CD14-positive monocyte (primary cell): ENCODE measurements around the gene CCNB2. TPM values are rescaled to one million over a fixed set of nuclear protein-coding genes. Genes with fewer than 3 reads are reported as not detected.

Experiments used
- DNase-seq, 3 donors: peaks; one replicate each; pipeline ENCODE4 v3.0.0-alpha.2; 2011 to 2022
- H2AFZ ChIP-seq: 2 replicates; pipeline ENCODE4 v1.6.0; 2012; ENCODE audit warnings: mild to moderate bottlenecking, low read depth, low read length, inconsistent platforms; ENCODE audit not compliant: insufficient read depth, poor library complexity, severe bottlenecking
- H3K27ac ChIP-seq, 2 donors: 1 replicate in 1 of 2; 2 replicates in 1 of 2; pipeline ENCODE4 v1.5.1; 2012 to 2013; ENCODE audit warnings: low read length in 2 of 2, control low read depth in 1 of 2, inconsistent platforms in 1 of 2, low read depth in 1 of 2, mild to moderate bottlenecking in 1 of 2
- H3K27me3 ChIP-seq, 2 donors: one replicate each; pipeline versions ENCODE4 v1.6.0 to v1.6.1; 2011 to 2013; ENCODE audit warnings: low read length in 2 of 2; ENCODE audit not compliant: control insufficient read depth in 2 of 2, insufficient read depth in 2 of 2
- H3K36me3 ChIP-seq, 2 donors: replicated peaks in 1 of 2; 1 replicate in 1 of 2; 2 replicates in 1 of 2; pipeline versions ENCODE4 v1.5.1 to v1.6.1; 2012 to 2013; ENCODE audit warnings: low read length in 2 of 2, control low read depth in 1 of 2, inconsistent platforms in 1 of 2, mild to moderate bottlenecking in 1 of 2; ENCODE audit not compliant: insufficient read depth in 2 of 2, control insufficient read depth in 1 of 2
- H3K4me1 ChIP-seq, 2 donors: 1 replicate in 1 of 2; 2 replicates in 1 of 2; pipeline versions ENCODE4 v1.5.1 to v1.6.1; 2012 to 2013; ENCODE audit warnings: low read length in 2 of 2, control low read depth in 1 of 2, inconsistent platforms in 1 of 2, mild to moderate bottlenecking in 1 of 2, moderate library complexity in 1 of 2; ENCODE audit not compliant: insufficient read depth in 2 of 2, control insufficient read depth in 1 of 2
- H3K4me2 ChIP-seq: replicated peaks from 2 replicates; pipeline ENCODE3; 2012; ENCODE audit warnings: low read length, moderate library complexity, mild to moderate bottlenecking; ENCODE audit not compliant: poor library complexity, severe bottlenecking; ENCODE audit errors: extremely low read depth
- H3K4me3 ChIP-seq, 3 experiments: fragments of 200-600 bp in 1 of 3; sonication (generic) in 1 of 3; replicated peaks in 1 of 3; 1 replicate in 2 of 3; 2 replicates in 1 of 3; pipeline ENCODE4 v1.5.1; 2011 to 2013; ENCODE audit warnings: low read length in 3 of 3, mild to moderate bottlenecking in 3 of 3, control low read depth in 2 of 3, low read depth in 2 of 3, inconsistent platforms in 1 of 3, moderate library complexity in 1 of 3
- H3K79me2 ChIP-seq: 2 replicates; pipeline ENCODE4 v1.6.0; 2012; ENCODE audit warnings: mild to moderate bottlenecking, control low read depth, inconsistent platforms, low read length, moderate library complexity; ENCODE audit not compliant: insufficient read depth
- H3K9ac ChIP-seq: 2 replicates; pipeline ENCODE4 v1.6.0; 2017; ENCODE audit warnings: low read length, mild to moderate bottlenecking; ENCODE audit not compliant: insufficient read depth, poor library complexity, severe bottlenecking
- H3K9me3 ChIP-seq, 2 donors: replicated peaks in 1 of 2; 1 replicate in 1 of 2; 2 replicates in 1 of 2; pipeline versions ENCODE4 v1.5.1 to v1.6.1; 2012 to 2013; ENCODE audit warnings: low read length in 2 of 2, control low read depth in 1 of 2; ENCODE audit not compliant: control insufficient read depth in 1 of 2, insufficient read depth in 1 of 2
- H4K20me1 ChIP-seq: 2 replicates; pipeline ENCODE4 v1.6.0; 2012; ENCODE audit warnings: mild to moderate bottlenecking, low read length, control low read depth, moderate library complexity; ENCODE audit not compliant: insufficient read depth
- H3K27ac Mint-ChIP-seq, 7 donors: one replicate each; pipeline ENCODE4 v1.8.0; 2020; ENCODE audit warnings: mild to moderate bottlenecking in 7 of 7, mixed read lengths in 7 of 7, moderate library complexity in 6 of 7, inconsistent platforms in 2 of 7
- H3K27me3 Mint-ChIP-seq, 3 donors: one replicate each; pipeline ENCODE4 v1.8.0; 2021 to 2022; ENCODE audit warnings: low read depth in 3 of 3, mild to moderate bottlenecking in 3 of 3, mixed read lengths in 3 of 3, moderate library complexity in 3 of 3, inconsistent platforms in 1 of 3
- H3K36me3 Mint-ChIP-seq, 2 donors: one replicate each; pipeline ENCODE4 v1.8.0; 2020; ENCODE audit warnings: mixed read lengths in 2 of 2, inconsistent platforms in 1 of 2, mild to moderate bottlenecking in 1 of 2
- H3K4me1 Mint-ChIP-seq: one replicate; pipeline ENCODE4 v1.8.0; 2020; ENCODE audit warnings: mild to moderate bottlenecking, mixed read lengths
- H3K4me3 Mint-ChIP-seq, 2 donors: one replicate each; pipeline ENCODE4 v1.8.0; 2020; ENCODE audit warnings: mild to moderate bottlenecking in 2 of 2, mixed read lengths in 2 of 2, moderate library complexity in 1 of 2
- H3K9me3 Mint-ChIP-seq, 7 donors: one replicate each; pipeline ENCODE4 v1.8.0; 2020 to 2022; ENCODE audit warnings: mixed read lengths in 7 of 7, mild to moderate bottlenecking in 6 of 7, moderate library complexity in 6 of 7, inconsistent platforms in 2 of 7
- CTCF ChIP-seq: fragments of 200-600 bp; IDR thresholded peaks from one replicate; pipeline ENCODE4 v1.8.0; 2022; ENCODE audit warnings: antibody characterized with exemption, mild to moderate bottlenecking
- WGBS: methylation state at CpG from one replicate; pipeline ENCODE4 v1.1.5; 2013; ENCODE audit warnings: missing lambda C conversion rate; ENCODE audit not compliant: insufficient coverage; 5-methylcytosine and 5-hydroxymethylcytosine counted together
- intact Hi-C, 2 donors: fragments of 100-400 bp; cut with micrococcal nuclease; formaldehyde crosslinking; loops; one replicate each; pipeline versions ENCODE4 v1.15.0 to v1.15.1; 2023
- polyA plus RNA-seq, 3 donors: library from polyadenylated mRNA; depleted of rRNA in 1 of 3; unstranded in 2 of 3; stranded (reverse) in 1 of 3; fragments of 300-500 nt in 2 of 3; fragments of >200 nt in 1 of 3; fragmentation: Illumina TruSeq in 2 of 3; gene quantifications; 1 replicate in 2 of 3; 2 replicates in 1 of 3; pipeline ENCODE4 v1.2.3, GENCODE V29; 2012 to 2021

The CCNB2 gene
- polyA plus RNA-seq, 3 donors = 0.13 to 0.53 (median 0.31) TPM

GRCh38 chr15:59155431-59155830 is 50.5 kb downstream of the CCNB2 start:
- Mint-ChIP-seq H3K27ac (no peak overlapping the region), H3K4me3 (no peak overlapping the region), H3K9me3 (no peaks in the 10 kb centered on the region), H3K36me3 (peaks cover 60 to 77% of the 10 kb centered on the region in 2 donors), H3K4me1 (peaks cover 13% of the 10 kb centered on the region), H3K27me3 (peaks cover 0 to 1% (median 0%) of the 10 kb centered on the region in 3 donors)
- TF ChIP-seq CTCF = no peak
- Histone ChIP-seq H3K79me2 (no peaks in the 10 kb centered on the region), H4K20me1 (no peaks in the 10 kb centered on the region), H3K27ac (no peak overlapping the region), H3K36me3 (peaks cover 54 to 66% of the 10 kb centered on the region in 2 donors), H3K4me3 (no peak overlapping the region), H3K4me2 (no peak overlapping the region), H3K27me3 (no peaks in the 10 kb centered on the region), H3K9ac (no peak overlapping the region), H3K4me1 (peaks cover 10 to 12% of the 10 kb centered on the region in 2 donors), H2AFZ (no peak overlapping the region), H3K9me3 (no peaks in the 10 kb centered on the region)
- intact Hi-C loops = loop anchor here in 1 of 2 donors (10.0 kb wide), 1 partner anchor 339 kb away; no protein-coding TSS in a partner anchor
- DNase-seq = no peak
- 100% methylated on average over 4 of the region's 4 CpGs for WGBS

- Histone ChIP-seq H3K4me2 (no peak overlapping the region), H3K4me3 (no peak overlapping the region), H3K9ac (no peak overlapping the region), H3K79me2 (no peaks in the 10 kb centered on the region), H3K27me3 (no peaks in the 10 kb centered on the region), H4K20me1 (no peaks in the 10 kb centered on the region), H3K9me3 (no peaks in the 10 kb centered on the region), H3K27ac (no peak overlapping the region), H3K36me3 (peaks cover 56 to 71% of the 10 kb centered on the region in 2 donors), H2AFZ (no peak overlapping the region), H3K4me1 (peaks cover 10 to 12% of the 10 kb centered on the region in 2 donors)
- TF ChIP-seq CTCF = no peak
- DNase-seq = no peak
- peaks cover 54 to 73% of the 10 kb centered on the region in 2 donors for H3K36me3 Mint-ChIP-seq
- 100% methylated on average over 3 of the region's 5 CpGs for WGBS
- intact Hi-C loops = loop anchor here in 1 of 2 donors (10.0 kb wide), 1 partner anchor 337 kb away; no protein-coding TSS in a partner anchor
- H3K9me3 Mint-ChIP-seq = peaks cover 0 to 1% (median 0%) of the 10 kb centered on the region in 7 donors
- H3K4me3 Mint-ChIP-seq = no peak overlapping the region
- H3K4me1 Mint-ChIP-seq = peaks cover 13% of the 10 kb centered on the region
- H3K27ac Mint-ChIP-seq = peak overlapping the region in 1 of 7 donors; percentile 56
- peaks cover 0 to 2% (median 1%) of the 10 kb centered on the region in 3 donors for H3K27me3 Mint-ChIP-seq
Observed at GRCh38 chr15:59157396-59157795, 52.5 kb downstream of the CCNB2 start.
